PFSK-1 (cell line): ENCODE results near the gene SPANXN2. TPM values are rescaled to one million over a fixed set of nuclear protein-coding genes. Genes with fewer than 3 reads are reported as not detected.
"Not testable (repeated sequence)": the region's sequence is repeated elsewhere in the genome, so short reads cannot be mapped to it uniquely, and the experiment has no call there.

ENCODE experiments used
- FOXP2 ChIP-seq: optimal IDR thresholded peaks from 2 replicates; pipeline ENCODE3; 2011; ENCODE audit warnings: borderline replicate concordance, control low read depth, inconsistent platforms; ENCODE audit not compliant: insufficient read depth; ENCODE audit errors: extremely low read length, extremely low read depth
- POLR2AphosphoS5 ChIP-seq: IDR thresholded peaks from 2 replicates; pipeline ENCODE4 v1.6.1; 2012; ENCODE audit warnings: low read depth, mild to moderate bottlenecking, control low read depth, low read length, moderate library complexity
- SIN3A ChIP-seq: IDR thresholded peaks from 2 replicates; pipeline ENCODE4 v1.6.1; 2012; ENCODE audit warnings: mild to moderate bottlenecking, low read length, moderate library complexity, borderline replicate concordance; ENCODE audit not compliant: insufficient read depth
- TAF1 ChIP-seq: IDR thresholded peaks from 2 replicates; pipeline ENCODE4 v1.6.1; 2012; ENCODE audit warnings: low read length, control low read depth, borderline replicate concordance; ENCODE audit not compliant: insufficient read depth
- polyA plus RNA-seq: library from polyadenylated mRNA; unstranded; fragments of >200 nt; gene quantifications from one replicate; pipeline ENCODE4 v1.2.1, GENCODE V29; 2012; ENCODE audit warnings: low read depth, missing spikeins; ENCODE audit not compliant: insufficient read length
- TF ChIP-seq, protein P1 (sequence below), 2 experiments: IDR thresholded peaks; 2 replicates each; pipeline versions ENCODE4 v1.6.1 to v1.8.0; 2011 to 2012; ENCODE audit warnings: low read depth in 2 of 2, low read length in 2 of 2, control low read depth in 1 of 2, inconsistent platforms in 1 of 2, mild to moderate bottlenecking in 1 of 2, moderate library complexity in 1 of 2; ENCODE audit not compliant: insufficient read depth in 1 of 2

Gene SPANXN2, protein sequence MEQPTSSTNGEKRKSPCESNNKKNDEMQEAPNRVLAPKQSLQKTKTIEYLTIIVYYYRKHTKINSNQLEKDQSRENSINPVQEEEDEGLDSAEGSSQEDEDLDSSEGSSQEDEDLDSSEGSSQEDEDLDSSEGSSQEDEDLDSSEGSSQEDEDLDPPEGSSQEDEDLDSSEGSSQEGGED
- polyA plus RNA-seq = not detected

DNA sequence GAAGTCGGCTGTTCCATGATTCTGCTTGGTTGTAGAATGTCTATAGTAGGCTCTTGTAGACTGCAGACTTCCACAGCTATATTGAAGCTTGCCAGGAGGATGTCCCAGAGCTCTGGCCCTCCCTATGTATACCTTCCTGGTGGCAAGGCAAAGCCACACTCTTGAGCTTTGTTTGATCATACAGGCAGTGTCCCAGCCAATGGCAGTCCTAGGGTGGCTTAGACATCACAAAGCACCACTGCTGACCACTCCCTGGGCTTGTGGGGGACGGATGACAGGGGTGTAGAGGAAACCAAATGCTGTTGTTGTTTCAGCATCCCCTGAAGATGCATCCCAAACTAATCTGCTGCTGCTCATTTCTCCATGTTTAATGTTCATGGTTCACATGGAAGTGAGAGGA, at the start of gene SPANXN2:
Gene SPANXN2 (minus strand): TSS at position 101 of the 400 bp plus-strand sequence. CDS start 84 bp downstream, at position 17.
- not testable (repeated sequence) for TF ChIP-seq POLR2AphosphoS5, SIN3A
- TF ChIP-seq, protein P1, sequence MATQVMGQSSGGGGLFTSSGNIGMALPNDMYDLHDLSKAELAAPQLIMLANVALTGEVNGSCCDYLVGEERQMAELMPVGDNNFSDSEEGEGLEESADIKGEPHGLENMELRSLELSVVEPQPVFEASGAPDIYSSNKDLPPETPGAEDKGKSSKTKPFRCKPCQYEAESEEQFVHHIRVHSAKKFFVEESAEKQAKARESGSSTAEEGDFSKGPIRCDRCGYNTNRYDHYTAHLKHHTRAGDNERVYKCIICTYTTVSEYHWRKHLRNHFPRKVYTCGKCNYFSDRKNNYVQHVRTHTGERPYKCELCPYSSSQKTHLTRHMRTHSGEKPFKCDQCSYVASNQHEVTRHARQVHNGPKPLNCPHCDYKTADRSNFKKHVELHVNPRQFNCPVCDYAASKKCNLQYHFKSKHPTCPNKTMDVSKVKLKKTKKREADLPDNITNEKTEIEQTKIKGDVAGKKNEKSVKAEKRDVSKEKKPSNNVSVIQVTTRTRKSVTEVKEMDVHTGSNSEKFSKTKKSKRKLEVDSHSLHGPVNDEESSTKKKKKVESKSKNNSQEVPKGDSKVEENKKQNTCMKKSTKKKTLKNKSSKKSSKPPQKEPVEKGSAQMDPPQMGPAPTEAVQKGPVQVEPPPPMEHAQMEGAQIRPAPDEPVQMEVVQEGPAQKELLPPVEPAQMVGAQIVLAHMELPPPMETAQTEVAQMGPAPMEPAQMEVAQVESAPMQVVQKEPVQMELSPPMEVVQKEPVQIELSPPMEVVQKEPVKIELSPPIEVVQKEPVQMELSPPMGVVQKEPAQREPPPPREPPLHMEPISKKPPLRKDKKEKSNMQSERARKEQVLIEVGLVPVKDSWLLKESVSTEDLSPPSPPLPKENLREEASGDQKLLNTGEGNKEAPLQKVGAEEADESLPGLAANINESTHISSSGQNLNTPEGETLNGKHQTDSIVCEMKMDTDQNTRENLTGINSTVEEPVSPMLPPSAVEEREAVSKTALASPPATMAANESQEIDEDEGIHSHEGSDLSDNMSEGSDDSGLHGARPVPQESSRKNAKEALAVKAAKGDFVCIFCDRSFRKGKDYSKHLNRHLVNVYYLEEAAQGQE (IDR thresholded peaks at IDR 0.05; ENCODE audit: insufficient read depth in 1 of 2, low read depth in 2 of 2, low read length in 2 of 2) = not testable (repeated sequence)

DNA sequence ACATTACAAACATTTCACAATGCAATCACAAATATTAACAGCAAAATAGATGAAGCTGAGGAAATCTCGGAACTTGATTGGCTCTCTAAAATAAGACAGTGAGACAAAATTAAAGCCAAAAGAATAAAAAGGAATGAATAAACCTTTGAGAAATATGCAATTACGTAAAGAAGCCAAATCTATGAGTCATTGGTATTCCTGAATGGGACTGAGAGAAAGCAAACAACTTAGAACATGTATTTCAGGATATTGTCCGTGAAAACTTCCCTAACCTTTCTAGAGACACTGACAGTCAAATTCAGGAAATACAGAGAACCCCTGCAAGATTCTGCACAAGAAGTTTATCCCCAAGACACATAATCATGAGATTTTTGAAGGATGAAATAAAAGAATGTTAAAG, 48.4 kb upstream of the SPANXN2 start:
- TF ChIP-seq FOXP2 (no peak), POLR2AphosphoS5 (no peak), TAF1 (no peak), SIN3A (no peak)
- TF ChIP-seq, protein P1 (IDR thresholded peaks at IDR 0.05; ENCODE audit: insufficient read depth in 1 of 2, low read depth in 2 of 2, low read length in 2 of 2) = no peak

GRCh38 chrX:143757887-143758286, 37.3 kb upstream of the SPANXN2 start:
- TF ChIP-seq POLR2AphosphoS5 (no peak), FOXP2 (no peak)

DNA sequence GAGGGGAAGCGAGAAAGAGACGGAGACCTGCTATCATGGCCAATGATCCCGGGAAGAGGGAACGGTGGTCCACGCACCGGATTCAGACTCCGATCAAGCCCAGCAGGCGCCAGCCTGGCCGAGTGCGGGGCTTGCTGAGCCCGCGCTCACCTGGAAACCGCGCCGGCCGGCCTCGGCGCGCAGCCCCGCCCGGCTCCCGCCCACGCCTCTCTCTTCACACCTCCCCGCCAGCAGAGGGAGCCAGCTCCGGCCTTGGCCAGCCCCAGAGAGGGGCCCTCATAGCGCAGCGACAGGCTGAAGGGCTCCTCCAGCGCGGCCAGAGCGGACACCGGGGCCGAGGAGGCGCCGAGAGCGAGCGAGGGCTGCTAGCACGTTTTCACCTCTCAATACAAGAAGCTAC, 36.8 kb upstream of the SPANXN2 start:
- TF ChIP-seq SIN3A = no peak
- no peak for TF ChIP-seq TAF1
- TF ChIP-seq, protein P1 (IDR thresholded peaks at IDR 0.05; ENCODE audit: insufficient read depth in 1 of 2, low read depth in 2 of 2, low read length in 2 of 2) = no peak
- TF ChIP-seq FOXP2 = no peak
- TF ChIP-seq POLR2AphosphoS5 = no peak

DNA sequence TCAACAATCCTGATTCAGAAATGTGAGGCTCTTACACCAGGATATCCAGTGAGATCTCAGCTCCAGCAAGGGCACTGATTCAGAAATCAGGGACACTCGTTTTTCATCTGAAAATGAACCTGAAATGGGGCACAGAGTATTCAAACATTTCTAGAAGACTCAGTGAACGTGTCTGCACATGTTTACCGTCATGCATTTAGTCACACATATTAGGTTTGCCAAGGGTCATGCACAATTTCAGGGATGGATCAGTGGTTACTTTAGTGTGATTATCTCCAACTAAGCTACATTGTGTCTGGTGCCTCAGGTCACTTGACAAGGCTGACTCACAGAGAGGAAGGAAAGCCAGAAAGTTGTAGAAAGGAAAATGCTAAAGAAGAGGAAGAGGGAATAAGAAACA, 33.6 kb upstream of the SPANXN2 start:
- TF ChIP-seq POLR2AphosphoS5 (no peak), SIN3A (no peak), FOXP2 (no peak), TAF1 (no peak)
- TF ChIP-seq, protein P1 (IDR thresholded peaks at IDR 0.05; ENCODE audit: insufficient read depth in 1 of 2, low read depth in 2 of 2, low read length in 2 of 2) = no peak
